ENCODE results near the gene BHMT. TPM values are rescaled to one million over a fixed set of nuclear protein-coding genes. Genes with fewer than 3 reads are reported as not detected.

Gene BHMT
- total RNA-seq, 1 experiment from 2014 or later, result 0.72 TPM

DNA sequence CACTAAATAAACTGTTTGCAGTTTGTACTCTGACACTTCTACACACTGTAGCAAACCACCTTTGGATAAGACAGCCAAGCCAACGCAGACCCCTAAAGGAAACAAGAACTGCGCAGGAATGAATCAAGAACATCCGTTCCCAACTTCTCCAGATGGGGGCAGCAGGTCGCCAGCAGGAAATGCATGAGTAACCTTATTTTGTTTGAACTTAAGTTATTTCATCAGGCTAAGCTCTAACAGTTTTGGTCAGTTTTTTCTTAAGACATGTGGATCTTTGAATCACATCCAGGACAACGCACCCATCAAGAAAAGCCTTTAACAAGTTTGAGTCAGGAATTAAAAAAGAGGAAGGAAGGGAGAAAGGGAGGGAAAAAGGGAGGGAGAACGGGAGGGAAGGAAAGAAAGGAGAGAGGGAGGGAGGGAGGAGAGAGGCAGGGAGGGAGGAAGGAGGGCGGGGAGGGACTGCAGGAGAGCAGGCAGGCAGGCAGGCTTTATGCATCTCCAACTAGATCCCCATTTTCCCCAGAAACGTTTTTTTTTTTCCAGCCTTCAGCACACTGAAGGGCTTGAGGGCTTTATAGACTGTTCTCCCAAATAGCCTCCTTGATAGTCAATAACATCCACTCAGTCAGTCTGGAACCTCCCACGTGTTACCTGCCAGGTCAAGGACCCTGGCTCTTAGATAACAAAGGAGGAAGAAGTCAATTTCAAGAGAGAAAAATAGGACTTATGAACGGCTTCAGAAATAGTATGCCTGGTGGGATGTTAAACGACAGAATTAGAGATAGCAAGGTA lies 22.2 kb downstream of the BHMT start:
- Histone ChIP-seq H3K27ac (ENCODE audit: insufficient read length, low read depth, low read length) (no peak overlapping the region), H3K9me3 (ENCODE audit: control insufficient read depth, low read depth, low read length) (no peaks in the 10 kb centered on the region), H2AK5ac (ENCODE audit: insufficient read length, low read length) (no peak overlapping the region), H3K9ac (ENCODE audit: extremely low read depth, insufficient read length, low read length) (no peak overlapping the region), H3T11ph (ENCODE audit: low read length) (no peak overlapping the region), H3K4me2 (ENCODE audit: insufficient read depth, insufficient read length, low read length) (peak overlapping the region; percentile 25), H4K91ac (ENCODE audit: insufficient read length, low read depth, low read length) (no peak overlapping the region), H3K79me2 (ENCODE audit: insufficient read depth, low read length) (no peaks in the 10 kb centered on the region; the same call in 1 of the 2 replicates), H2BK15ac (ENCODE audit: low read depth, low read length) (no peak overlapping the region), H4K20me1 (ENCODE audit: control insufficient read depth, insufficient read depth, insufficient read length) (no peaks in the 10 kb centered on the region), H4K5ac (ENCODE audit: insufficient read length, low read depth, low read length) (no peak overlapping the region), H2BK120ac (ENCODE audit: low read depth, low read length, poor library complexity, severe bottlenecking) (no peak overlapping the region), H4K8ac (replicated peaks; ENCODE audit: insufficient read length, low read depth, low read length) (no peak overlapping the region), H3K18ac (ENCODE audit: insufficient read length, low read depth, low read length) (no peak overlapping the region), H3K23ac (ENCODE audit: insufficient read length, low read depth, low read length) (no peak overlapping the region), H3K56ac (ENCODE audit: insufficient read length, low read depth, low read length) (no peak overlapping the region), H3K4ac (ENCODE audit: low read depth, low read length) (no peak overlapping the region), H3K23me2 (ENCODE audit: insufficient read length, low read depth, low read length, poor library complexity, severe bottlenecking) (no peaks in the 10 kb centered on the region), H2AFZ (ENCODE audit: low read length) (peak overlapping the region; percentile 92), H3K14ac (ENCODE audit: insufficient read depth, low read length) (no peak overlapping the region; the same call in 1 of the 2 replicates), H2BK5ac (ENCODE audit: insufficient read length, low read length) (no peak overlapping the region), H2BK12ac (ENCODE audit: insufficient read length, low read depth, low read length) (no peak overlapping the region), H3K27me3 (ENCODE audit: insufficient read depth, low read length) (no peaks in the 10 kb centered on the region), H3K79me1 (ENCODE audit: insufficient read depth, low read depth, low read length, poor library complexity, severe bottlenecking) (no peaks in the 10 kb centered on the region), H2BK20ac (ENCODE audit: low read depth, low read length, poor library complexity, severe bottlenecking) (no peak overlapping the region), H3K4me1 (ENCODE audit: insufficient read depth, low read length) (no peaks in the 10 kb centered on the region)
- H3K9me3 Mint-ChIP-seq, result no peaks in the 10 kb centered on the region
- no peaks in the 10 kb centered on the region; the same call in 1 of the 2 replicates for H3K27me3 Mint-ChIP-seq (ENCODE audit: low read depth)
- no CpG with 5 or more reads among the region's 11 CpGs for WGBS (ENCODE audit: extremely low coverage, insufficient read length, low lambda C conversion rate)
- peak; percentile 77 for DNase-seq
- peak overlapping the region; percentile 66 to 76 for H3K4me3 Mint-ChIP-seq
- peaks cover 19 to 24% of the 10 kb centered on the region in 2 experiments for H3K4me1 Mint-ChIP-seq
- TF ChIP-seq, protein P1, sequence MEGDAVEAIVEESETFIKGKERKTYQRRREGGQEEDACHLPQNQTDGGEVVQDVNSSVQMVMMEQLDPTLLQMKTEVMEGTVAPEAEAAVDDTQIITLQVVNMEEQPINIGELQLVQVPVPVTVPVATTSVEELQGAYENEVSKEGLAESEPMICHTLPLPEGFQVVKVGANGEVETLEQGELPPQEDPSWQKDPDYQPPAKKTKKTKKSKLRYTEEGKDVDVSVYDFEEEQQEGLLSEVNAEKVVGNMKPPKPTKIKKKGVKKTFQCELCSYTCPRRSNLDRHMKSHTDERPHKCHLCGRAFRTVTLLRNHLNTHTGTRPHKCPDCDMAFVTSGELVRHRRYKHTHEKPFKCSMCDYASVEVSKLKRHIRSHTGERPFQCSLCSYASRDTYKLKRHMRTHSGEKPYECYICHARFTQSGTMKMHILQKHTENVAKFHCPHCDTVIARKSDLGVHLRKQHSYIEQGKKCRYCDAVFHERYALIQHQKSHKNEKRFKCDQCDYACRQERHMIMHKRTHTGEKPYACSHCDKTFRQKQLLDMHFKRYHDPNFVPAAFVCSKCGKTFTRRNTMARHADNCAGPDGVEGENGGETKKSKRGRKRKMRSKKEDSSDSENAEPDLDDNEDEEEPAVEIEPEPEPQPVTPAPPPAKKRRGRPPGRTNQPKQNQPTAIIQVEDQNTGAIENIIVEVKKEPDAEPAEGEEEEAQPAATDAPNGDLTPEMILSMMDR (conservative IDR thresholded peaks at IDR 0.05), result peak; percentile 74
- peak overlapping the region; percentile 89 to 99 (median 98) for H3K27ac Mint-ChIP-seq
- no peaks in the 10 kb centered on the region for H3K36me3 Mint-ChIP-seq (ENCODE audit: insufficient read depth in 1 of 3, low read depth in 3 of 3)
